ENCODE measurements around the gene CUBN. TPM values are rescaled to one million over a fixed set of nuclear protein-coding genes. Genes with fewer than 3 reads are reported as not detected.

The CUBN gene
- total RNA-seq, 1 donor, result 1.1 TPM

- Histone ChIP-seq H3K9me3 (ENCODE audit: low read depth, low read length) (no peaks in the 10 kb centered on the region), H3K79me2 (ENCODE audit: insufficient read depth, low read length) (no peaks in the 10 kb centered on the region), H3K36me3 (ENCODE audit: insufficient read depth, low read length) (no peaks in the 10 kb centered on the region), H4K20me1 (ENCODE audit: insufficient read depth, low read length) (no peaks in the 10 kb centered on the region), H3K4me3 (ENCODE audit: insufficient read depth, low read length) (no peak overlapping the region), H3K4me2 (ENCODE audit: insufficient read depth, low read length) (no peak overlapping the region), H3K4me1 (ENCODE audit: insufficient read depth, low read length) (no peaks in the 10 kb centered on the region), H3K27me3 (ENCODE audit: insufficient read depth, low read length) (no peaks in the 10 kb centered on the region), H2AFZ (ENCODE audit: low read length) (no peak overlapping the region), H3K27ac (ENCODE audit: low read depth, low read length) (no peak overlapping the region)
- no peak for TF ChIP-seq CTCF (IDR thresholded peaks at IDR 0.05; ENCODE audit: extremely low read depth, low read depth, low read length)
- no peak for DNase-seq (ENCODE audit: insufficient read length, low spot score, missing footprints)
Observed at GRCh38 chr10:17049195-17049594, 80.4 kb downstream of the CUBN start.

- no peak for TF ChIP-seq CTCF (IDR thresholded peaks at IDR 0.05; ENCODE audit: extremely low read depth, low read depth, low read length)
- H4K20me1 ChIP-seq (ENCODE audit: insufficient read depth, low read length), result no peaks in the 10 kb centered on the region
Observed at GRCh38 chr10:17047908-17048307, 81.7 kb downstream of the CUBN start.

GRCh38 chr10:17046989-17047388 lies 82.6 kb downstream of the CUBN start:
- DNase-seq (ENCODE audit: insufficient read length, low spot score, missing footprints), result no peak

More at GRCh38 chr10:17047908-17048307, 81.7 kb downstream of the CUBN start:
- Histone ChIP-seq H2AFZ (ENCODE audit: low read length) (no peak overlapping the region), H3K4me2 (ENCODE audit: insufficient read depth, low read length) (no peak overlapping the region), H3K27ac (ENCODE audit: low read depth, low read length) (no peak overlapping the region), H3K4me1 (ENCODE audit: insufficient read depth, low read length) (no peaks in the 10 kb centered on the region), H3K36me3 (ENCODE audit: insufficient read depth, low read length) (no peaks in the 10 kb centered on the region), H3K27me3 (ENCODE audit: insufficient read depth, low read length) (no peaks in the 10 kb centered on the region), H3K79me2 (ENCODE audit: insufficient read depth, low read length) (no peaks in the 10 kb centered on the region), H3K9me3 (ENCODE audit: low read depth, low read length) (no peaks in the 10 kb centered on the region), H3K4me3 (ENCODE audit: insufficient read depth, low read length) (no peak overlapping the region)
- DNase-seq (ENCODE audit: insufficient read length, low spot score, missing footprints), result peak; percentile 29

GRCh38 chr10:17043586-17043985 lies 86.0 kb downstream of the CUBN start:
- Histone ChIP-seq H4K20me1 (ENCODE audit: insufficient read depth, low read length) (no peaks in the 10 kb centered on the region), H3K4me1 (ENCODE audit: insufficient read depth, low read length) (peaks cover 15% of the 10 kb centered on the region), H2AFZ (ENCODE audit: low read length) (no peak overlapping the region), H3K4me3 (ENCODE audit: insufficient read depth, low read length) (no peak overlapping the region), H3K36me3 (ENCODE audit: insufficient read depth, low read length) (no peaks in the 10 kb centered on the region), H3K4me2 (ENCODE audit: insufficient read depth, low read length) (no peak overlapping the region), H3K27me3 (ENCODE audit: insufficient read depth, low read length) (no peaks in the 10 kb centered on the region), H3K9me3 (ENCODE audit: low read depth, low read length) (no peaks in the 10 kb centered on the region), H3K79me2 (ENCODE audit: insufficient read depth, low read length) (no peaks in the 10 kb centered on the region), H3K27ac (ENCODE audit: low read depth, low read length) (no peak overlapping the region)
- TF ChIP-seq CTCF (IDR thresholded peaks at IDR 0.05; ENCODE audit: extremely low read depth, low read depth, low read length), result no peak
- DNase-seq (ENCODE audit: insufficient read length, low spot score, missing footprints), result no peak

More at GRCh38 chr10:17046989-17047388, 82.6 kb downstream of the CUBN start:
- H4K20me1 ChIP-seq (ENCODE audit: insufficient read depth, low read length), result no peaks in the 10 kb centered on the region
- H3K36me3 ChIP-seq (ENCODE audit: insufficient read depth, low read length), result no peaks in the 10 kb centered on the region
- no peak for TF ChIP-seq CTCF (IDR thresholded peaks at IDR 0.05; ENCODE audit: extremely low read depth, low read depth, low read length)
- H3K4me1 ChIP-seq (ENCODE audit: insufficient read depth, low read length), result peaks cover 4% of the 10 kb centered on the region
- H3K9me3 ChIP-seq (ENCODE audit: low read depth, low read length), result no peaks in the 10 kb centered on the region
- H3K4me2 ChIP-seq (ENCODE audit: insufficient read depth, low read length), result no peak overlapping the region
- H3K79me2 ChIP-seq (ENCODE audit: insufficient read depth, low read length), result no peaks in the 10 kb centered on the region
- no peak overlapping the region for H3K4me3 ChIP-seq (ENCODE audit: insufficient read depth, low read length)
- H3K27me3 ChIP-seq (ENCODE audit: insufficient read depth, low read length), result no peaks in the 10 kb centered on the region
- no peak overlapping the region for H3K27ac ChIP-seq (ENCODE audit: low read depth, low read length)
- no peak overlapping the region for H2AFZ ChIP-seq (ENCODE audit: low read length)
